Sciatic nerve (tissue), 2 donors: ENCODE results near the gene TMEM209. TPM values are rescaled to one million over a fixed set of nuclear protein-coding genes. Genes with fewer than 3 reads are reported as not detected.

Experiments used
- ATAC-seq: fragments of 200-7000 bp; cut with Tn5 transposase; one replicate; pipeline ENCODE4 v1.9.1; 2020; ENCODE audit warnings: mild to moderate bottlenecking, moderate library complexity
- DNase-seq: peaks from one replicate; pipeline ENCODE4 v3.0.0-alpha.2; 2020; ENCODE audit warnings: low spot score
- intact Hi-C: fragments of 100-400 bp; cut with DNase I; formaldehyde crosslinking; loops from one replicate; pipeline ENCODE4 v1.14.2; 2022
- total RNA-seq: library from RNA; stranded (reverse); fragmentation: NEBNext Ultra II Directional; extraction: Animal tissue kit (Norgen Biotek cat#: 25700); gene quantifications from one replicate; pipeline ENCODE4 v1.2.1, GENCODE V29; 2021
- donor health status: DM: no; HTN: no; CAD: no.
- donor health status: DM: no; HTN: no; CAD: no.

The TMEM209 gene
- total RNA-seq, 1 donor from 2014 or later, result 23.9 TPM

DNA sequence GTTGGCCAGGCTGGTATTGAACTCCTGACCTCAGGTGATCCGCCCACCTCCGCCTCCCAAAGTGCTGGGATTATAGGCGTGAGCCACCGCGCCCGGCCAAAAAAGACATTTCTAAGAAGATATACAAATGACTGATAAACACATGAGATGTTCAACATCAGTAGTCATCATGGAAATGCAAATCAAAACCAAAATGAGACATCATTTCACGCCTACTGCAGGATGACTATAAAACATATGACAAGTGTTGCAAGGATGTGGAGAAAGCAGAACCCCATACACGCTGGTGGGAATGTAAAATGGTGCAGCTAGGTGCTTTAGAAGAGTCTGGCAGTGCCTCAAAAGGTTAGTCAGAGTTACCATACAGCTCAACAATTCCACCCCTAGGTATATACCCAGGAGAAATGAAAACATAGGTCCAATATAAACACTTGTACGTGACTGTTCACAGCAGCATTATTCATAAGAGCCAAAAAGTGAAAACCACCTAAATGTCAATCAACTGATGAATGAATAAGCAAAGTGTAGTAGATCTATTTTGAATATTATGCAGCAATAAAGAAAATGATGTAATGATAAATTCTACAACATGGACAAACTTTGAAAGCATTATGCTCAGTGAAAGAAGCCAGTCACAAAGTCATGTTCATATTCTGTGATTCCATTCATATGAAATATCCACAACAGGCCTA lies 24.5 kb downstream of the TMEM209 start:
- ATAC-seq (no peak), DNase-seq (no peak)
- intact Hi-C loops, result no loop called here

DNA sequence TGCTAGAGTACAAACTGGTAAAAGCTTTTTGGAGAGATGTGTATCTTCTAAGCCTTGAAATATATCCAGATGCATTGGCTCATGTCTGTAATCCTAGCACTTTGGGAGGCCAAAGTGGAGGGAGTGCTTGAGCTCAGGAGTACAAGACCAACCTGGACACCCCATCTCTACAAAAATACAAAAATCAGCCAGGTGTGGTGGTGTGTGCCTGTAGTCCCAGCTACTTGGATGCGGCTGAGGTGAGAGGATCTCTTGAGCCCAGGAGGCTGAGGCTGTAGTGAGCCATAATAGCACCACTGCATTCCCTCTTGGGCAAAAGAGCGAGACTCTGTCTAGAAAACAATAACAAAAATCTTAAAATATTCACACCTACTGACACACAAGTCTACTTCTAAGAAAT lies 25.6 kb downstream of the TMEM209 start:
- DNase-seq (no peak), ATAC-seq (no peak)
- intact Hi-C loops, result no loop called here

DNA sequence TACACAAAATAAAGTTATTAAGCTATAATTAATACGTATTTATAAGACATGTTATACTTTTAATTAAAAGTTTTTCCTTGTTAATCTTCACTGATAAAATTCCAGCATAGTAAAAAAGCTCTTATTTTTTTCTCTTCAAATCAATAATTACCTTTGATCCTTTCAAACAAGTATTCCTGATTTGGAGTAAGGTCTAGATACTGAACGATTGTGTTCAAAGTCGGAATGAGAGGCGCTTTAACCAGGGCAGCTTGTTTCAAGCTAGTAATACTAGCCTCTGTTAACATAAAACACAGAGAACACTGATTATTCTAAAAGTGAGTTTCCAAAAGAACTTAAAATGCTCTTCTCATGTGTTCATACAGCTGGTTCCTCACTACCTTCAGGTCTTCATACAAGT lies 27.0 kb downstream of the TMEM209 start:
- DNase-seq, result no peak
- intact Hi-C loops, result no loop called here

DNA sequence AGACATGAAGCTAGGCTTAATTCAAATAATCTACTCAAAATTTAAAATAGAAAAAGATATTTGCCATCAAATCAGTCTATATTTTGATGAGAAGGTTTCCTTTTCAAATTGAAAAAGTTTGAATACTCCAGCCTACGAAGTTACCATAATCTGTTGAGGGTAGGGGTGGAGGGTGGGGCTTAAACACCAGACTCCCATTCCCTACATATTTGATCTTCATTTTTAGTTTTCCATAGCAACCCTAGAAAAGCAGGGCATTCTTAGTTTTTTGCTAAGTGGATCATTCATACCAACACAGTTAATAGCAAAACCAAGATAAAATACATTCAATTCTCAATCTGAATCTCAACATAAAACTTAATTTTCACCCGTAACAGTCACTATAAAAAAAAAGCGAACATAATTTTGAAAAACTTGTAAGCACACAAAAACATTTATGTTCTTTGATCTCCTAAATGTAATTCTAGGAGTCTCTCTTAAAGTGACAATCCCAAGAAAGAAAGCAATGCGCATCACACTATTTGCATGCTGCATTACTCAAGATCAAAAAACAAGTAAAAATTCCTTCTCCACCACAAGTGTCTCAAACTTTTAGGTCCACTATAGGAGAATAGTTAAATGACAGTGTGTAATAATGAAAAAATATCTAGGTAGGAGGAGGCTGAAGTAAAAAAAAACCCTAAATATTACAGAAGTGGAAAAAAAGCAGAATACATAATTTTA lies 30.8 kb downstream of the TMEM209 start:
- DNase-seq, result no peak
- intact Hi-C loops, result no loop called here
- no peak for ATAC-seq

More for the DNA sequence above, 27.0 kb downstream of the TMEM209 start:
- no peak for ATAC-seq

DNA sequence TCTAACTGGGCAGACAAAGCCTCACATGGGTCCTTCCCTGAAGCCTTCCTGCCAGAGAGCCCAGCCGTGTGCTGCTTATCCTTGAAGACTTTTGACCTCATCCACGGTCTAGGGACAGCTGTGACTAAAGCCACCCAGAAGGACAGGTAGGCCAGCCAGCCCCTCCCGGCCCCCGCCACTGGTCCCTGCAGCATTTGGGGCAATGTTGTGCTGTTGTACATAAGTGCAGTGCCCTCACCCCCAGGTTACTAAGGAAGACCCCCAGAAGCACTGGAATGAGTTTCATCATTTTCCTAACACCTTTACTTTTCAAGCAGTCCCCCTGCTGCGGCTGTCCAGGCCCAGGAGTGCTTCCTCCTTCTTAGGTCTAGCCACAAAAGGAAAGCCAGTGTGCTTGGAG lies 43.0 kb downstream of the TMEM209 start:
- ATAC-seq (no peak), DNase-seq (no peak)
- intact Hi-C loops, result no loop called here

DNA sequence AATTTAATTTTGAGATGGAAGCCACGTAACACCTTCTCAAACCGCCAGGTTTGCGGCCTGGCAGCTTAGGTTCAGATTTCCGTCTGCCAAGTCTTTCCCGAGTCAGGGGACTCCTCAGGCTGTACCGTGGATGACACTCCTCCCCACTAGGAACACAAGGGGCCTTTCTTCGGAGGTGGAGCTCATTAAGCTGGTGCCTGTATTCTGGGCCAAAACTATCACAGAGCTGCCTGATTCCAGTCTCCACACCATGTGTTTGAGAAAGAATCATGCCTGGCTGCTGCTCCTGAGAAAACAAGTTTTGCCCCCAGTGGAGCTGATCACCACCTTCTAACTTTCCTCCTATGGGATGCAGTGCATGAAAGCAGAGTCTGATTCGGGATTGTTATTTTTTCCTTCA lies 44.8 kb downstream of the TMEM209 start:
- peak; percentile 95 for ATAC-seq

DNA sequence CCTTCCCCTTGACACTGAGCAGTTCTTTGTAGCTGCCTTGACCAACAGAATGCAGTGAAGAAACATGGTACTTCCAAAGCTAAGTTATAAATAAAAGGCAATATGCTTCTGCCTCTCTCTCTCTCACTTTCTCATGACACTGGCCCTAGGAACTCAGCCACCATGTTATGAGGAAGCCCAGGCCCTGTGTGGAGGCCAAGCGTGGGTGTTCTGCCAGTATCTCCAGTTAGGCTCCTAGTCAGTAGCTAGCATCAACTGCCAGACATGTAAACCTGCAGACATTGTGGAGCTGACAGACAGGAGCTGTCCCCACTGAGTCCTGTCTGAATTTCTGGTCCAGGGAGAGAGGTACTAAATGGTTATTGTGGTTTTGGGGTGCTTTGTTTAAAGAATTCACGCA lies 45.2 kb downstream of the TMEM209 start:
- DNase-seq (no peak), ATAC-seq (no peak)
- intact Hi-C loops, result no loop called here

More for the DNA sequence above, 44.8 kb downstream of the TMEM209 start:
- intact Hi-C loops, result no loop called here
- DNase-seq, result no peak

DNA sequence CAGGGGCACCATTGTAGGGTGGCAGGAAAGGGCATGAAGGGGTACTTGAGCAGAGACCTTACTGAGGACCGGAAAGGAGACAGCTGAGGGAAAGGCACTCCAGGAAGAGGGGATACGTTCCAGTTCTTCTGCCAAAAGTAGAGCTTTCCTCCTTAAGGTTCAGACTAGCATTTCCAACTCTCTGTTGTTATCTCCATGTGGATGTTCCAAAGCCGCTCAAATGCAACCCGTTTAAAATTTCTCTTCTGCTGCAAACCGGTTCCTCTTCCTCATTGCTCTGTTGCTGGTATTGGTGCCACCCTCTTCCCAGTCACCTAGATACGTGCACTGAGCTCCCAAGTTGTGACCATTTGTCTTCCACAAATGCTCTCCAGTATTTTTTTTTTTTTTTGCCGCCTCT lies 47.5 kb downstream of the TMEM209 start:
- ATAC-seq, result no peak
- intact Hi-C loops, result no loop called here
- no peak for DNase-seq

DNA sequence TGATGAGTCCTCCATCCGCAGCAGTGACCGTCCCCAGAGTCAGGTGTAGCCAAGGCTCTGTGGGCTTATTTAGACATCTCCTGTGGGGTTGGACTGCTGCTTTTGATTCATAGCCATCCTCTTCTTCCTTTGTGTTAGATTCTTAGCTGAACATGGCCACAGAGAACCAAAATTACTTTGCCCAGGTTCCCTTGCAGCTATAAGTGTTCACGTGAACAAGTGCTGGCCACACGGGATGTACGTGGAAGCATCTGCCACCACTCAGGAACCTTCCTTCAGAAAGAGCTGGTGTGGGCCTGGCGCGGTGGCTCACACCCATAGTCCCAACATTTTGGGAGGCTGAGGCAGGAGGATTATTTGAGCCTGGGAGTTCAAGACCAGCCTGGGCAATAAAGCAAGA lies 49.1 kb downstream of the TMEM209 start:
- intact Hi-C loops, result no loop called here
- DNase-seq, result no peak
- no peak for ATAC-seq

DNA sequence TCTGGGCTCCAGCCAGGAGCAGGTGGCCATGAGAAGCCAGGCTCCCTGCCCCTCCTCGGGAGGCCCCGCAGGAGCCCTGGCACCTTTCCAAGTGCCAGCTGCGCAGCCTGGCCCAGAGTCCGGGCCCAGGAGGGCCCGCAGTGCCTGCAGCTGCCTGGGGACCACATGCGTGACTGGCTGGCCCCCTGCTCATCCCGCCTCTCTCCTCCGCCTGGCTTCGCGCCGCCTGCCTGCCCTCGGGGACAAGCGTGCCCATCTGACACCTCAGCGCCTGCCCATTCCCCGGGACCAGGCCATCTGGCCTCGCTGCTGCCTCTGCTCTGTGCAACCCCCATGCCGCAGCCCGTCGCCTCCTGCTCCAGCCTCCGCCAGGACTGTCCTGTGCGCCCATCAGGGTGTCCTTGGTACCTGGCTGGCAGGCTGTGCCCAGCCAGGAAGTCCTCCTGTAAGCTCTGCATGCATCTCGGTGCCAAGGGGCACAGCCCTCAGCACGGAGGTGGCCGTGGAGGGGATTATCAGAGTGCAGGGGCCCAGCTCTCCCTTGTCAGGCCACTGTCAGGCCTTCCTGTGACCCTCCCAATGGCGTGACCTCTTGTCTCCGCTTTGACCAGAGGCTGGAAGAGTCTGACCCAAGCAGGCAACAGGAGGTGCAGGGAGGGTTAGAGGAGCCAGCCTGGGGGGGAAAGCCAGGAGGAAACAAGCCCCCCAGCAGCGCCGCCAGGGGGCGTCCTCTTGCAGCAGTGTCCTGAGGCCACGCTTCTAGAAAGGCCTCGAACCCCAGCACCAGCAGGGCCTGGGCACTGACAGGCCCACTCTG lies 50.5 kb downstream of the TMEM209 start:
- intact Hi-C loops, result no loop called here
- DNase-seq (no peak), ATAC-seq (no peak)

DNA sequence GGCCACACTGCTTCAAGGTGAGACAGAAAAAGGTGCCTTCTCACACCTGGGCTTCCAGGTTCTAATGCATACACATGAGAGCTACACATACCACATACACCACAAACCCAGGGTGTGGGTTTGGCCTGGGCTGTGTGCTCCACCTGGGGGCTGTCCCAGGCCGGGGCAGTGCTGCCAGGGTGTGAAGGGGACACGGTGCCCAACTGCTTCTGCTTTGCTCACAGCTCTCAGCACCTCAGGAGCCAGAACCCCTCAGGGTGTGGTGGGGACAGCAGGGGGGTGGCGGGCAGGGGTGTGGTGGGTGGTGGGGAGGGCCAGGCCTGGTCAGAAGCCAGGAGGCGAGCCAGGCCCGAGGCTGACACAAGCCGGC lies 51.1 kb downstream of the TMEM209 start:
- intact Hi-C loops, result no loop called here
- DNase-seq (no peak), ATAC-seq (no peak)

DNA sequence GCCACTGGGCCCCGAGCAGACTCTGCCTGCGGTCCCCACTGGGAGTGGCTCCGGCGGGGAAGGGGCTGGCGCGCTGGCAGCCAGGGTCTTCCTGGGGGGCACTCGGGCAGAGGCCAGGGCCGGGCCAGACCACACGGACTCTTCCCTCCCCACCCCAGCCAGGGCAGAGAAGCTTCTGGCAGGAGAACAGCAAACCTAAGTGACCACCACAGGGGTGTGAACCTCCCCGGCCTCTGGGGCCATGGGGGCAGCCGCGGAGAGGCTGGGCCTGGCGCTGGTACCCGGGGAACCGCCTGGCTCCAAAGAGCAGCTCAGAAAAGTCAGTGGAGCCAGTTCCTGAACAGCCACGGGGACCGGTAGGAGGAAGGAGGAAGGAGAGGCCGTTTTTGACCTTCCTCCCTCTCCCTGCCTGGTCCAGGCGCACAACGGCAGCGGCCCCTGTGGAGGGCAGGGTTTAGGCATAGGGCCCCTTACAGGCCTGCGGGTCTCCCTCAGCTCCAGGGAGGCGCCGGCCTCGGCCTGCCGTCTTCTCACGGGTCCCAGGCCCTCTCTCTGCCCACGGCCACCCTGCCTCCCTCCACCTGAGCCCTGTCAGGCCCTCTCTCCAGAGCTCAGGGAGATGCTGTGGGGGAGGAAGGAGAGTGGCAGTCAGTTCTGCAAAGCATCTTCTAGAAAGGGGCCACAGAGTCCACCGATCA lies 51.8 kb downstream of the TMEM209 start:
- ATAC-seq (peak; percentile 53), DNase-seq (no peak)
- intact Hi-C loops, result no loop called here

DNA sequence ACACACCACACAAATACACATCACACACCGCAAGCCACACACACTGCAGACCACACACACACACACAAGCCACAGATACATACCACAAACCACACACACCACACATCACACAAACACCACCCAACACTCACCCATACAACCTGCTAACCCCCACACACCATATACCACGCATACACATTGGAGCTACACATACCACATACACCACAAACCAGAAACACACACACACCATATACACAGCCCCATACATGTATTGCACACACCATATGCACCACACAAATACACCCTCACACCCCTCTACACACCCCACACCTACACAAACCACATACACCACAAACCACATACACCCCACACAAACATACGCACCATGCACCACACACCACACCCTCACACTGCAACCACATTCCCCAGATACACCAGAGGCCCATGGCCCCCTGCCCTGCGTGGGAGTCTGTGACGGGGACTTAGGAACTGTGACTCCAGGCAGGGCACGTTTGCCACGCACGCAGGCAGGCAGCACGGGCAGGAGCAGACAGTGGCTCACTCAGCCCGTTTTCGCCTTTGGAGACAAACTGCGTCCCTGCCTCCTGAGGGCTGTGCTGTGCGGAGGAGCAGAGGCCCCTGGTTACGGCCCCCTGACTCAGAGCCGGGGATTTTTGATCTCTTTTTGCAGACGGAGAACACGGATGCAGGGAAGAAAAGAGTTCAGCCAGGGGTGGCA lies 52.6 kb downstream of the TMEM209 start:
- intact Hi-C loops, result no loop called here
- ATAC-seq (peak; percentile 47), DNase-seq (no peak)

DNA sequence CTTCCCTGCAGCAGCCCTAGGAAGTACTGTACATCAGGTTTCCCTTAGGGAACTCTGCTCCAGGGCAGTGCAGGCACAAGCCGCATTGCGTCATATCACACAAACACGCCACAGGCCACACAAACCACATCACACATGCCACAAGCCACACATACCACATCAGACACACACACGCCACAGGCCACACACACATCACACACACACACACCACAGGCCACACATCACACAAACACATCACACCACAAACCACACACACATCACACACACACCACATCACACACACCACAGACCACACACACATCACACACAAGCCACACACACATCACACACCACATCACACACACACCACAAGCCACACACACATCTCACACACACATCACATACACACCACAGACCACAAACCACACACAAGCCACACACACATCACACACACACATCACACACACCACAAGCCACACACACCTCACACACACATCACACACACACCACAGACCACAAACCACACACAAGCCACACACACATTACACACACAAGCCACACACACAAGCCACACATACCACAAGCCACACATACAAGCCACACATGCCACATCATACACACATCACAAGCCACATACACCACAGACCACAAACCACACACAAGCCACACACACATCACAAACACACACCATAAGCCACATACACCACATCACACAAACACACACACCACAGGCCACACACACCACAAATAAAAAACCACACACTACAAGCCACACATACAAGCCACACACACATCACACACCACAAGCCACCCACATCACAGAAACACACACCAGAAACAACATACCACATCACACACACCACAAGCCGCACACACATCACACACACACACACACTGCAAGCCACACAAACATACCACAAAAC lies 53.4 kb downstream of the TMEM209 start:
- no peak for DNase-seq
- intact Hi-C loops, result no loop called here
- ATAC-seq, result no peak

DNA sequence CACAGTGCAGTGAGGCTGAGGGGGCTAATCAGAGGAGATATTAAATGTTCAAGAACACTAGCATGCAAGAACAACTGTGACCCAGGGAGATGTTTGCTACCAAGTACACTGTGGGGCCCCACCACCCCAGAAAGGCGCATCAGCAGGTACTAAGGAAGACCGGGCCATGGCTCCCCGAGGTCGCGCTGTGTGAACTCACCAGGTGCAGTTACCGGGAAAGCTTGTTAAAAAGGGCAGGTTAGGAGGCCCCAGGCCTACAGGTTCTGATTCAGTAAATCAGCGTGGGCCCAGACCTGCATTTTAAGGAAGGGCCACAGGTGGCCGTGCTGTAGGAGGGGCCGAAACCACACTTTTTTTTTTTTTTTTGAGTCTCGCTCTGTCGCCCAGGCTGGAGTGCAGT lies 54.6 kb downstream of the TMEM209 start:
- no peak for DNase-seq
- intact Hi-C loops, result no loop called here
- no peak for ATAC-seq

DNA sequence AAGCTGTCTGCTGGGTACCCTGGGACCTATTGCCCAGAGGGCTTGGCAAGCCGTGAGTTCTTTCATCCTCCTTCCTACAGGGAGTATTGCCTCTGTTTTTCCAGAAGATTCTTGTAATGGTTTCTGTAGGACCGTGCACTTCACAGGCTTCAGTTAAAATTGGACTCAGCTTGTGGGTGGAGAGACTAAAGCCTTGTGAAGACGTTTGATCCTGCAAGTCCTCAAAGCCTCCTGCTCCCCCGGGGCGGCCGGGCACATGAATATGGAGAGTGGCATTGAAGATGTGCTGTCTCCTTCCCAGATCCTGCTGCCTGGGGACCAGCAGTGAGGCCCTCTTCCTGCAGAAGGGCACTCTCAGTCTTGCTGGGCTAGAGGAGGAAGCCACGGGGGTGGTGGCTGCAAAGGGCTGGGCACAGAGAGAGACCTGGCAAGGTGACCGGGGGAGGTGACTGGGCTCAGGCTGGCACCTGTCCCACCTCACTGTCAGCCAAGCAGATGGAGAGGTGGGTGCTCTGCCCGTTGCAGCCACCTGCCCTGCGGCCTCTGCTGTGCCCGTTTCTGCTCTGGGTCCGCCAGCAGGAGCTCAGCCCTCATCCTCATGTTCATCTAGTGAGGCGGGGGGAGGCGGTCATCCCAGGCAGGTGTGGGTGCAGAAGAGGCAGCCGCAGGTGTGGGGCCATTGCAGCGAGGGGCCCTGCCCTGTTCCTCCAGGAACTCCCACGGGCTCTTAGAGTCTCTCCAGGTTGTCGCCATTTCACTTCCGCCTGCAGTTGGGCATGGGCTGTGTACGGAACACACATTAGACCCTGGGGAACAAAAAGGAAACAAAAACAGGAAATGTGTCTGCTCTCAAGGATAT lies 55.7 kb downstream of the TMEM209 start:
- intact Hi-C loops, result no loop called here
- ATAC-seq (no peak), DNase-seq (no peak)

DNA sequence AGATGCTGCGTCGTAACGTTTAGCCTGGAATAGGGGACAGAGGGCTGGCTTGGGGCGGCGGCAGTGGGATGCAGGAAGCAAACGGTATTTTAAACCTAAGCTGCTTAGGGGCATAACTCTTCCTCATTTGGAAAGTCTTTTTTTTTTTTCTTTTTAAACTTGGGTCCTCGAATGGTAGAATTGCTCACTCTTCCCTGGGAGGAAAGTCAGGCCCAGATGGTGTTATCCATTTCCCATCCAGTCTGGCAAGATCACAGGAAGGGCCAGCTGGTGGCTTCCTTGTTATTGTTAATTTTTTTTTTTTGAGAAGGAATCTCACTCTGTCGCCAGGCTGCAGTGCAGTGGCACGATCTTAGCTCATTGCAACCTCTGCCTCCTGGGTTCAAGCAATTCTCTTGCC lies 56.6 kb downstream of the TMEM209 start:
- no peak for DNase-seq
- no peak for ATAC-seq
- intact Hi-C loops, result no loop called here
